Vagina (tissue), 2 donors: ENCODE results near the gene FOXK1. TPM values are rescaled to one million over a fixed set of nuclear protein-coding genes. Genes with fewer than 3 reads are reported as not detected.

Experiments used
- DNase-seq, 2 donors: peaks; one replicate each; pipeline ENCODE4 v3.0.0-alpha.2; 2017; ENCODE audit errors: extremely low spot score in 2 of 2
- H3K27ac ChIP-seq: fragments of 200-600 bp; sonication (generic); one replicate; pipeline ENCODE4 v1.5.1; 2019
- H3K27me3 ChIP-seq: fragments of 200-600 bp; sonication (generic); one replicate; pipeline ENCODE4 v1.5.1; 2019
- H3K36me3 ChIP-seq, 2 donors: fragments of 200-600 bp; sonication (generic); one replicate each; pipeline ENCODE4 v1.5.1; 2017 to 2019
- H3K4me1 ChIP-seq: fragments of 200-600 bp; sonication (generic); one replicate; pipeline ENCODE4 v1.5.1; 2019
- H3K4me3 ChIP-seq, 2 donors: fragments of 200-600 bp; sonication (generic); 1 replicate in 1 of 2; 2 replicates in 1 of 2; pipeline ENCODE4 v1.5.1; 2016 to 2019
- H3K9me3 ChIP-seq: fragments of 200-600 bp; sonication (generic); one replicate; pipeline ENCODE4 v1.5.1; 2019
- CTCF ChIP-seq, 3 experiments: fragments of 450-650 bp in 2 of 3; fragments of 200-600 bp in 1 of 3; sonication (generic) in 1 of 3; IDR thresholded peaks; one replicate each; pipeline ENCODE4 v1.5.1; 2017 to 2019; ENCODE audit warnings: antibody characterized with exemption in 3 of 3, mild to moderate bottlenecking in 2 of 3, moderate library complexity in 2 of 3
- POLR2A ChIP-seq, 2 donors: fragments of 450-650 bp; IDR thresholded peaks; one replicate each; pipeline ENCODE4 v1.6.1; 2017; ENCODE audit warnings: antibody characterized with exemption in 2 of 2, mild to moderate bottlenecking in 2 of 2, moderate library complexity in 2 of 2
- POLR2AphosphoS5 ChIP-seq, 2 donors: sonication (generic); formaldehyde crosslinking; IDR thresholded peaks; one replicate each; pipeline ENCODE4 v1.9.0; 2017; ENCODE audit warnings: antibody characterized with exemption in 2 of 2, mild to moderate bottlenecking in 2 of 2, low read depth in 1 of 2; ENCODE audit not compliant: insufficient read depth in 1 of 2
- intact Hi-C: fragments of 100-400 bp; cut with DNase I; formaldehyde crosslinking; loops from one replicate; pipeline ENCODE4 v1.15.1; 2023
- total RNA-seq: library from RNA; depleted of rRNA; stranded (reverse); fragments of >200 nt; gene quantifications from one replicate; pipeline ENCODE4 v1.2.3, GENCODE V29; 2016

Gene FOXK1
- total RNA-seq, 1 donor from 2014 or later, result 28.5 TPM

GRCh38 chr7:4771737-4772136 lies 89.6 kb downstream of the FOXK1 start:
- no peak overlapping the region for H3K27ac ChIP-seq
- H3K4me3 ChIP-seq, result no peak overlapping the region
- no peak for DNase-seq
- no peaks in the 10 kb centered on the region for H3K27me3 ChIP-seq
- H3K36me3 ChIP-seq, result no peaks in the 10 kb centered on the region
- TF ChIP-seq POLR2A (IDR thresholded peaks at IDR 0.05), result no peak
- TF ChIP-seq CTCF (IDR thresholded peaks at IDR 0.05), result no peak
- no peak for TF ChIP-seq POLR2AphosphoS5 (IDR thresholded peaks at IDR 0.05; ENCODE audit: insufficient read depth in 1 of 2, low read depth in 1 of 2)
- peaks cover 21% of the 10 kb centered on the region for H3K4me1 ChIP-seq
- no peaks in the 10 kb centered on the region for H3K9me3 ChIP-seq
- intact Hi-C loops, result no loop called here

GRCh38 chr7:4772306-4772705 lies 90.2 kb downstream of the FOXK1 start:
- H3K9me3 ChIP-seq, result no peaks in the 10 kb centered on the region
- H3K27ac ChIP-seq, result no peak overlapping the region
- no peaks in the 10 kb centered on the region for H3K36me3 ChIP-seq
- no peak for TF ChIP-seq POLR2A (IDR thresholded peaks at IDR 0.05)
- TF ChIP-seq POLR2AphosphoS5 (IDR thresholded peaks at IDR 0.05; ENCODE audit: insufficient read depth in 1 of 2, low read depth in 1 of 2), result no peak
- no peak for TF ChIP-seq CTCF (IDR thresholded peaks at IDR 0.05)
- intact Hi-C loops, result no loop called here
- no peak overlapping the region for H3K4me3 ChIP-seq
- H3K27me3 ChIP-seq, result no peaks in the 10 kb centered on the region
- no peak for DNase-seq
- peaks cover 26% of the 10 kb centered on the region for H3K4me1 ChIP-seq

GRCh38 chr7:4774007-4774406 lies 91.9 kb downstream of the FOXK1 start:
- no peaks in the 10 kb centered on the region for H3K27me3 ChIP-seq

GRCh38 chr7:4774658-4775249 lies 92.7 kb downstream of the FOXK1 start:
- Histone ChIP-seq H3K9me3 (no peaks in the 10 kb centered on the region), H3K4me1 (peaks cover 38% of the 10 kb centered on the region), H3K4me3 (peak overlapping the region; percentile 80 to 93), H3K27me3 (no peaks in the 10 kb centered on the region), H3K27ac (peak overlapping the region; percentile 92), H3K36me3 (no peaks in the 10 kb centered on the region)
- no peak for TF ChIP-seq POLR2AphosphoS5 (IDR thresholded peaks at IDR 0.05; ENCODE audit: insufficient read depth in 1 of 2, low read depth in 1 of 2)
- TF ChIP-seq CTCF (IDR thresholded peaks at IDR 0.05), result no peak
- no peak for TF ChIP-seq POLR2A (IDR thresholded peaks at IDR 0.05)
- intact Hi-C loops, result no loop called here
- no peak for DNase-seq

More at GRCh38 chr7:4774007-4774406, 91.9 kb downstream of the FOXK1 start:
- intact Hi-C loops, result no loop called here
- no peak for DNase-seq
- H3K9me3 ChIP-seq, result no peaks in the 10 kb centered on the region
- peaks cover 38% of the 10 kb centered on the region for H3K4me1 ChIP-seq
- TF ChIP-seq POLR2AphosphoS5 (IDR thresholded peaks at IDR 0.05; ENCODE audit: insufficient read depth in 1 of 2, low read depth in 1 of 2) (no peak), POLR2A (IDR thresholded peaks at IDR 0.05) (no peak), CTCF (IDR thresholded peaks at IDR 0.05) (no peak)
- no peak overlapping the region for H3K4me3 ChIP-seq
- H3K27ac ChIP-seq, result peak overlapping the region; percentile 92
- H3K36me3 ChIP-seq, result no peaks in the 10 kb centered on the region

GRCh38 chr7:4775250-4775847 lies 93.3 kb downstream of the FOXK1 start, which contains the start of gene AP5Z1:
AP5Z1 (plus strand) TSS chr7:4775623; CDS start chr7:4775716, 93 bp downstream.
- Histone ChIP-seq H3K9me3 (no peaks in the 10 kb centered on the region), H3K27ac (peak within 1 kb of the TSS; percentile 92), H3K27me3 (no peaks in the 10 kb centered on the region), H3K4me1 (peaks cover 38% of the 10 kb centered on the region), H3K36me3 (no peaks in the 10 kb centered on the region), H3K4me3 (peak within 1 kb of the TSS; percentile 80 to 93)
- intact Hi-C loops, result no loop called here
- peak; percentile 97 to 99 for DNase-seq
- TF ChIP-seq CTCF (IDR thresholded peaks at IDR 0.05), result peak in 1 of 3 experiments; percentile 17
- peak; percentile 77 to 96 for TF ChIP-seq POLR2AphosphoS5 (IDR thresholded peaks at IDR 0.05; ENCODE audit: insufficient read depth in 1 of 2, low read depth in 1 of 2)
- peak in 1 of 2 donors; percentile 77 for TF ChIP-seq POLR2A (IDR thresholded peaks at IDR 0.05)
